Gastroesophageal sphincter (tissue), 3 donors: ENCODE results near the gene SV2C.

ENCODE experiments used
- POLR2A ChIP-seq, 2 donors: fragments of 450-650 bp; IDR thresholded peaks; one replicate each; pipeline ENCODE4 v1.6.1; 2017; ENCODE audit warnings: antibody characterized with exemption in 2 of 2, mild to moderate bottlenecking in 2 of 2, moderate library complexity in 1 of 2
- POLR2AphosphoS5 ChIP-seq: sonication (generic); formaldehyde crosslinking; IDR thresholded peaks from one replicate; pipeline ENCODE4 v1.6.1; 2017; ENCODE audit warnings: antibody characterized with exemption
- TF ChIP-seq, protein P1 (sequence below), 4 experiments: fragments of 200-600 bp in 2 of 4; fragments of 450-650 bp in 2 of 4; sonication (generic) in 1 of 4; IDR thresholded peaks; one replicate each; pipeline ENCODE4 v1.5.1; 2017 to 2019; ENCODE audit warnings: antibody characterized with exemption in 4 of 4, mild to moderate bottlenecking in 2 of 4, moderate library complexity in 2 of 4

DNA sequence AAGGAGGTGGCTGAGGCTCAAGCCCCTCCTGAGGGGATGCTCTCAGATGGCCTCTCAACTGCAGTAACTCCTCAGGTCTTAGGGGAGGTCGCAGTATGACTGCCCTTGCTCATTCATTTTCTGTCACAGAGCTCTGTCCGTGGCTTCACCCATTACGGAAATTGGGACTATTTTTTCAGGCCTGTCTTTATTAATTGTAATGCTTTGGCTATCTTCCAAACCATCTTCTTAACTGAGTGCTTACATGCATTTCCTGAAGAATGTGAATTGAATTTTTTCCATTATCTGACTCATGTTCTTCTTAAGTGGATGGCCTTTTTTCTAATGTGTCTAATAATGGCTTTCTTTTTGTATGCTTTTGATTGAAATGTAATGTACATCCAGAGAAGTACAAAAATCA, 36.4 kb upstream of the SV2C start:
- TF ChIP-seq, protein P1, sequence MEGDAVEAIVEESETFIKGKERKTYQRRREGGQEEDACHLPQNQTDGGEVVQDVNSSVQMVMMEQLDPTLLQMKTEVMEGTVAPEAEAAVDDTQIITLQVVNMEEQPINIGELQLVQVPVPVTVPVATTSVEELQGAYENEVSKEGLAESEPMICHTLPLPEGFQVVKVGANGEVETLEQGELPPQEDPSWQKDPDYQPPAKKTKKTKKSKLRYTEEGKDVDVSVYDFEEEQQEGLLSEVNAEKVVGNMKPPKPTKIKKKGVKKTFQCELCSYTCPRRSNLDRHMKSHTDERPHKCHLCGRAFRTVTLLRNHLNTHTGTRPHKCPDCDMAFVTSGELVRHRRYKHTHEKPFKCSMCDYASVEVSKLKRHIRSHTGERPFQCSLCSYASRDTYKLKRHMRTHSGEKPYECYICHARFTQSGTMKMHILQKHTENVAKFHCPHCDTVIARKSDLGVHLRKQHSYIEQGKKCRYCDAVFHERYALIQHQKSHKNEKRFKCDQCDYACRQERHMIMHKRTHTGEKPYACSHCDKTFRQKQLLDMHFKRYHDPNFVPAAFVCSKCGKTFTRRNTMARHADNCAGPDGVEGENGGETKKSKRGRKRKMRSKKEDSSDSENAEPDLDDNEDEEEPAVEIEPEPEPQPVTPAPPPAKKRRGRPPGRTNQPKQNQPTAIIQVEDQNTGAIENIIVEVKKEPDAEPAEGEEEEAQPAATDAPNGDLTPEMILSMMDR (IDR thresholded peaks at IDR 0.05), result no peak
- no peak for TF ChIP-seq POLR2A (IDR thresholded peaks at IDR 0.05)
- TF ChIP-seq POLR2AphosphoS5, result no peak
